ENCODE measurements around the gene RTN4RL1. TPM values are rescaled to one million over a fixed set of nuclear protein-coding genes. Genes with fewer than 3 reads are reported as not detected.
A peak's percentile ranks its signal among the peaks of the same experiment; 100 is the strongest.

RTN4RL1 gene
- total and polyA plus RNA-seq, 2 of the 4 experiments (the other 2 are of a cell fraction) = under 0.01 to 0.03 TPM

DNA sequence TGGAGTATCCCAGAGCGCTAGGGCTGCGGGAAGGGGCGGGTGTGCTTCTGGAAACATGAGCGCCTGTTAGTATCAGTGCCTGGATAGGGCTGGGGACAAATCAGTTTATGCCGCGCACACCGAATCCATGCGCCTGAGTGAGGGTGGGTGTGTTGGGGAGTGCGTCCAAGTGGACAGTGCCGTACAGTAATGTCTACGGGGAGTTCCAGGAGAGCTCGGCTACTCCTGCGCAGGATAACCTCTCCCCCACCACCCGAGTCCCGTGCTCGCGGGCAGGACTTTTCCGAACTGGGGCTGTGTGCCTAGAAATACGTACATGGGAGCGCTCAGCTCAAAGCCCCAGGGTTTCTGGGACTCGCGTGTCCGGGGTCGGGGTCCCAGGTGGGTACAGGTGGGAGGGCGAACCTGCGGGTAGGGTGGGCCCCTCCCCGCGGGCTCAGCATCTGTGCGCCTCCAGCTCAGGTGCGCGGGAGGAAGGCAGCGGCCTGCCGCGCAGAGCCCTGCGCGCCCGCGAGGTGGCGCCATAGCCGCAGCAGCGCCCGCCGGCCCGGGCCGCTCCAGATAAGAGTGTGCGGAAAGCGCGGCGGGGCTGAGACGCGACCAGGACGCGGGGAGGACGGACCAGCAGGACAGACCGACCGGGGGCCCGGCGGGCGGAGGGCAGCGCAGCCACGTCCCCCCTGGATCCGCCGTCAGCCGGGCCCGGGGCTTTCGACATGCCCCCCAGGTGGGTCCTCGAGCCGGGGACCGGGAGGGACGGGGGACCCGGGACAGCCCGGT lies 29.6 kb upstream of the RTN4RL1 start, which contains the start of gene HIC1:
Gene HIC1, plus strand, starts transcription at position 592 of the 780 bp plus-strand sequence. CDS start 1,588 bp downstream, outside the sequence.
- Histone ChIP-seq H2BK5ac (ENCODE audit: low read depth, low read length, poor library complexity, severe bottlenecking) (peak within 1 kb of the TSS; percentile 95), H3K56ac (ENCODE audit: extremely low read depth, insufficient read depth, low read length) (peak within 1 kb of the TSS; percentile 41; the same call in 1 of the 2 replicates), H3K4me3 (ENCODE audit: insufficient read depth, low read depth, low read length) (peak within 1 kb of the TSS; percentile 75), H3K27ac (ENCODE audit: insufficient read depth, low read length) (peak within 1 kb of the TSS; percentile 98), H3K9ac (ENCODE audit: low read depth, low read length) (peak within 1 kb of the TSS; percentile 96), H2AFZ (replicated peaks; ENCODE audit: low read length, poor library complexity) (peak within 1 kb of the TSS; percentile 89), H3K9me1 (ENCODE audit: insufficient read depth, low read length) (no peaks in the 10 kb centered on the region), H3K4ac (ENCODE audit: low read depth, low read length) (peak within 1 kb of the TSS; percentile 73), H2BK120ac (ENCODE audit: low read depth, low read length) (peak within 1 kb of the TSS; percentile 48), H2AK9ac (replicated peaks; ENCODE audit: low read depth, low read length, poor library complexity) (peak within 1 kb of the TSS; percentile 99), H3K23ac (ENCODE audit: low read depth, low read length) (peak within 1 kb of the TSS; percentile 75; the same call in 1 of the 2 replicates), H2AK5ac (ENCODE audit: low read depth, low read length) (no peak within 1 kb of the TSS; the same call in none of the 2 replicates), H3K4me1 (ENCODE audit: control insufficient read depth, insufficient read depth, low read length) (peaks cover 18% of the 10 kb centered on the region), H4K8ac (ENCODE audit: low read depth in 2 of 2, low read length in 2 of 2) (peak within 1 kb of the TSS in 1 of 2 experiments; percentile 35; a peak in 1 of 4 replicates), H2BK15ac (ENCODE audit: low read depth, low read length) (0 out of 3 replicates have a peak within 1 kb of the TSS, but pooled peaks have one; percentile 54), H3K36me3 (ENCODE audit: control insufficient read depth, insufficient read depth, low read length) (peaks cover 26% of the 10 kb centered on the region), H3K27me3 (ENCODE audit: control insufficient read depth, insufficient read depth, low read length) (no peaks in the 10 kb centered on the region), H4K20me1 (ENCODE audit: insufficient read depth, low read length) (peaks cover 30% of the 10 kb centered on the region), H4K91ac (ENCODE audit: insufficient read depth, low read depth, low read length) (peak within 1 kb of the TSS; percentile 55), H3K14ac (replicated peaks; ENCODE audit: low read depth, low read length) (peak within 1 kb of the TSS; percentile 68), H3K18ac (ENCODE audit: low read depth, low read length) (peak within 1 kb of the TSS; percentile 2; the same call in 1 of the 2 replicates), H4K5ac (ENCODE audit: low read depth, low read length) (no peak within 1 kb of the TSS), H2BK20ac (ENCODE audit: low read depth, low read length) (no peak within 1 kb of the TSS), H3K4me2 (ENCODE audit: low read depth, low read length) (peak within 1 kb of the TSS; percentile 78), H3K9me3 (ENCODE audit: control insufficient read depth, insufficient read depth, low read length) (no peaks in the 10 kb centered on the region), H3K79me1 (ENCODE audit: low read depth in 1 of 2, low read length in 2 of 2) (peaks cover 0 to 20% of the 10 kb centered on the region in 2 experiments; a peak in 1 of 4 replicates)
- intact Hi-C loops (cut with micrococcal nuclease) (loop anchor here (1.0 to 5.0 kb wide), 4 partner anchors 190 to 298 kb away; partner anchors contain the start of genes SGSM2 and TSR1), in situ Hi-C loops (cut with MboI; ENCODE audit: low sequenced_read_pairs) (no loop called here), dilution Hi-C loops (cut with HindIII; ENCODE audit: low sequenced_read_pairs, unreplicated experiment) (no loop called here)
- POLR2A ChIA-PET (ENCODE audit: unreplicated experiment) = interaction anchor here (0.6 to 1.3 kb wide), 4 partner anchors 167 to 567 kb away, joined by 3 to 17 read pairs (median 4); partner anchors contain the start of gene SRR
- DNase-seq = peak; percentile 73
- 0% methylated on average over 29 of the region's 72 CpGs; no CpG with 5 or more reads in 1 of the 2 experiments for WGBS, 2 experiments (ENCODE audit: extremely low coverage in 2 of 2, insufficient read length in 1 of 2)
- peak; percentile 51 for ATAC-seq (ENCODE audit: low read depth)
- CTCF ChIA-PET = interaction anchor here (0.6 to 6.3 kb wide), 15 partner anchors 12 to 390 kb away, joined by 3 to 57 read pairs (median 4); partner anchors contain the start of gene TSR1
- BruUV-seq (replicated peaks) = no TSS peak
- peak; percentile 77; the same call in 1 of the 2 replicates for TF ChIP-seq MXI1 (IDR thresholded peaks at IDR 0.05; ENCODE audit: borderline replicate concordance, low read depth, low read length)
- TF ChIP-seq RFX5 (IDR thresholded peaks at IDR 0.05; ENCODE audit: low read depth, low read length) = no peak
- no peak for TF ChIP-seq NFE2L2 (IDR thresholded peaks at IDR 0.05; ENCODE audit: low read depth, low read length)
- TF ChIP-seq SMC3 (IDR thresholded peaks at IDR 0.05; ENCODE audit: low read depth, low read length) = peak; percentile 68
- no peak for TF ChIP-seq RCOR1 (IDR thresholded peaks at IDR 0.05; ENCODE audit: insufficient replicate concordance, low read length)
- no peak for TF ChIP-seq BHLHE40 (IDR thresholded peaks at IDR 0.05; ENCODE audit: low read depth, low read length)
- TF ChIP-seq, protein P1, sequence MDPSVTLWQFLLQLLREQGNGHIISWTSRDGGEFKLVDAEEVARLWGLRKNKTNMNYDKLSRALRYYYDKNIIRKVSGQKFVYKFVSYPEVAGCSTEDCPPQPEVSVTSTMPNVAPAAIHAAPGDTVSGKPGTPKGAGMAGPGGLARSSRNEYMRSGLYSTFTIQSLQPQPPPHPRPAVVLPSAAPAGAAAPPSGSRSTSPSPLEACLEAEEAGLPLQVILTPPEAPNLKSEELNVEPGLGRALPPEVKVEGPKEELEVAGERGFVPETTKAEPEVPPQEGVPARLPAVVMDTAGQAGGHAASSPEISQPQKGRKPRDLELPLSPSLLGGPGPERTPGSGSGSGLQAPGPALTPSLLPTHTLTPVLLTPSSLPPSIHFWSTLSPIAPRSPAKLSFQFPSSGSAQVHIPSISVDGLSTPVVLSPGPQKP (IDR thresholded peaks at IDR 0.05; ENCODE audit: borderline replicate concordance, low read depth, low read length) = no peak
- peak; percentile 89 for TF ChIP-seq RAD21 (IDR thresholded peaks at IDR 0.05; ENCODE audit: low read length)
- TF ChIP-seq POLR2A (IDR thresholded peaks at IDR 0.05; ENCODE audit: low read depth, low read length) = peak; percentile 98
- peak; percentile 54; the same call in 1 of the 2 replicates for TF ChIP-seq MAZ (IDR thresholded peaks at IDR 0.05; ENCODE audit: borderline replicate concordance, low read depth, low read length)
- TF ChIP-seq, protein P2, sequence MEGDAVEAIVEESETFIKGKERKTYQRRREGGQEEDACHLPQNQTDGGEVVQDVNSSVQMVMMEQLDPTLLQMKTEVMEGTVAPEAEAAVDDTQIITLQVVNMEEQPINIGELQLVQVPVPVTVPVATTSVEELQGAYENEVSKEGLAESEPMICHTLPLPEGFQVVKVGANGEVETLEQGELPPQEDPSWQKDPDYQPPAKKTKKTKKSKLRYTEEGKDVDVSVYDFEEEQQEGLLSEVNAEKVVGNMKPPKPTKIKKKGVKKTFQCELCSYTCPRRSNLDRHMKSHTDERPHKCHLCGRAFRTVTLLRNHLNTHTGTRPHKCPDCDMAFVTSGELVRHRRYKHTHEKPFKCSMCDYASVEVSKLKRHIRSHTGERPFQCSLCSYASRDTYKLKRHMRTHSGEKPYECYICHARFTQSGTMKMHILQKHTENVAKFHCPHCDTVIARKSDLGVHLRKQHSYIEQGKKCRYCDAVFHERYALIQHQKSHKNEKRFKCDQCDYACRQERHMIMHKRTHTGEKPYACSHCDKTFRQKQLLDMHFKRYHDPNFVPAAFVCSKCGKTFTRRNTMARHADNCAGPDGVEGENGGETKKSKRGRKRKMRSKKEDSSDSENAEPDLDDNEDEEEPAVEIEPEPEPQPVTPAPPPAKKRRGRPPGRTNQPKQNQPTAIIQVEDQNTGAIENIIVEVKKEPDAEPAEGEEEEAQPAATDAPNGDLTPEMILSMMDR (conservative IDR thresholded peaks at IDR 0.05; ENCODE audit: low read depth, low read length) = peak; percentile 93
- no peak for TF ChIP-seq CHD1 (IDR thresholded peaks at IDR 0.05; ENCODE audit: low read depth, low read length)
